HG03135 (cell line): Measurements from ENCODE around the gene GAB1.
"Not testable (repeated sequence)": the region's sequence is repeated elsewhere in the genome, so short reads cannot be mapped to it uniquely, and the experiment has no call there.

Experiments
- ATAC-seq: cut with Tn5 transposase; IDR thresholded peaks from one replicate; pipeline ENCODE4 v1.9.1; 2021; ENCODE audit warnings: mild to moderate bottlenecking, moderate library complexity; ENCODE audit not compliant: unreplicated experiment

Gene GAB1

GRCh38 chr4:143337600-143338287 lies 1.1 kb downstream of the GAB1 start:
- ATAC-seq = no peak

- no peak for ATAC-seq
Measured at GRCh38 chr4:143338313-143338712, 1.6 kb downstream of the GAB1 start.

- ATAC-seq = no peak
Measured at GRCh38 chr4:143339497-143339896, 2.8 kb downstream of the GAB1 start.

GRCh38 chr4:143341186-143341755 lies 4.6 kb downstream of the GAB1 start:
- ATAC-seq = no peak

GRCh38 chr4:143343276-143343831 lies 6.7 kb downstream of the GAB1 start:
- no peak for ATAC-seq

- no peak for ATAC-seq
Measured at GRCh38 chr4:143344041-143344440, 7.4 kb downstream of the GAB1 start.

GRCh38 chr4:143344774-143345173 lies 8.1 kb downstream of the GAB1 start:
- ATAC-seq = no peak

- ATAC-seq = no peak
Measured at GRCh38 chr4:143345356-143345755, 8.7 kb downstream of the GAB1 start.

GRCh38 chr4:143346206-143346605 lies 9.5 kb downstream of the GAB1 start:
- no peak for ATAC-seq

GRCh38 chr4:143347484-143348111 lies 10.9 kb downstream of the GAB1 start:
- ATAC-seq = no peak

- ATAC-seq = no peak
Measured at GRCh38 chr4:143348233-143349077, 11.8 kb downstream of the GAB1 start.

- ATAC-seq = not testable (repeated sequence)
Measured at GRCh38 chr4:143349858-143350527, 13.3 kb downstream of the GAB1 start.

GRCh38 chr4:143351149-143351691 lies 14.5 kb downstream of the GAB1 start:
- no peak for ATAC-seq

- no peak for ATAC-seq
Measured at GRCh38 chr4:143351774-143352451, 15.2 kb downstream of the GAB1 start.

- ATAC-seq = no peak
Measured at GRCh38 chr4:143352720-143353119, 16.0 kb downstream of the GAB1 start.

- no peak for ATAC-seq
Measured at GRCh38 chr4:143353797-143354196, 17.1 kb downstream of the GAB1 start.

GRCh38 chr4:143354990-143355389 lies 18.3 kb downstream of the GAB1 start:
- ATAC-seq = no peak

- no peak for ATAC-seq
Measured at GRCh38 chr4:143355540-143356217, 19.0 kb downstream of the GAB1 start.

GRCh38 chr4:143356493-143356892 lies 19.8 kb downstream of the GAB1 start:
- ATAC-seq = no peak
